ENCODE data around the gene IL7R. TPM values are rescaled to one million over a fixed set of nuclear protein-coding genes. Genes with fewer than 3 reads are reported as not detected.

IL7R gene
- total and polyA plus RNA-seq, 2 of the 13 experiments (the other 11 are each of a cell fraction or from before 2014, with no cell fraction given), result not detected

DNA sequence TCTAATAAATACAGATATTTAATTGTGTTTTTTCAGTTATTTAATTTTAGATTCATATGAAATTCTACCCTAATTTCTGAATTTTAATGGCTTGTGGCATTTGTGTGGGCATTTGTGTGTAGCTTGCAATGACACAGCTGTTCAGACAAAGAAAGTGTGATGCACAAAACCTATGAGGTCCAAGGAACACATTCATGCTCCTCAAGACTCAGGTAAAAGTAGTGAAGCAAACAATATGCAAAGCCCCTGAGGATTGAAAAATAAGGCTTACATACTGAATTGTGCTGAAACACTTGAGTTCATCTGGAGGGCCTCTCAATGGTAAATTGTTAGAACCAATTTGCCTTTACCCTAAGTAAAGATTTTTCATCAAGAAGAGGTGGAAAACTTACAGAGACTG lies 28.1 kb downstream of the IL7R start (continued):
- TF ChIP-seq ZBED4 (CRISPR knock-in tag; IDR thresholded peaks at IDR 0.05; ENCODE audit: borderline replicate concordance) (no peak), ZNF230 (CRISPR knock-in tag; IDR thresholded peaks at IDR 0.05) (no peak), ZNF562 (CRISPR knock-in tag; IDR thresholded peaks at IDR 0.05; ENCODE audit: borderline replicate concordance) (no peak), RNF219 (CRISPR knock-in tag; IDR thresholded peaks at IDR 0.05) (no peak), ZFP36L2 (CRISPR knock-in tag; IDR thresholded peaks at IDR 0.05) (no peak), NR3C1 (CRISPR knock-in tag; IDR thresholded peaks at IDR 0.05) (no peak), RBM39 (IDR thresholded peaks at IDR 0.05; ENCODE audit: low read depth, low read length, poor library complexity, severe bottlenecking) (no peak), XRCC5 (optimal IDR thresholded peaks at IDR 0.05; ENCODE audit: low read length) (no peak), ZBTB3 (CRISPR knock-in tag; IDR thresholded peaks at IDR 0.05; ENCODE audit: borderline replicate concordance, low read depth) (no peak)

All from HepG2 (cell line).